Stimulated activated CD8-positive, alpha-beta memory T cell treated with anti-CD3 and anti-CD28 coated beads, Interleukin-2, amount 100 ng/mL, for 48 hours (primary cell): ENCODE measurements around the gene RSRC2.
"Not testable (repeated sequence)": the region's sequence is repeated elsewhere in the genome, so short reads cannot be mapped to it uniquely, and the experiment has no call there.

Source experiments
- DNase-seq, 2 donors: peaks; one replicate each; pipeline ENCODE4 v3.0.0-alpha.2; 2020; ENCODE audit warnings: low read depth in 2 of 2

Gene RSRC2

GRCh38 chr12:122518908-122519307, 7.8 kb downstream of the RSRC2 start:
- no peak for DNase-seq

GRCh38 chr12:122517877-122518276, 8.9 kb downstream of the RSRC2 start:
- no peak for DNase-seq

- DNase-seq: no peak
These were observed 10.0 kb downstream of the RSRC2 start for GRCh38 chr12:122516544-122517361.

GRCh38 chr12:122515275-122515674, 11.5 kb downstream of the RSRC2 start:
- DNase-seq: no peak

- DNase-seq: no peak
These were observed 13.1 kb downstream of the RSRC2 start for GRCh38 chr12:122513660-122514059.

GRCh38 chr12:122513028-122513427, 13.7 kb downstream of the RSRC2 start:
- DNase-seq: not testable (repeated sequence)

- no peak for DNase-seq
These were observed 18.6 kb downstream of the RSRC2 start for GRCh38 chr12:122508163-122508562.

- no peak for DNase-seq
These were observed 20.3 kb downstream of the RSRC2 start for GRCh38 chr12:122506393-122506938.

- no peak for DNase-seq
These were observed 21.2 kb downstream of the RSRC2 start for GRCh38 chr12:122505419-122506051.

- DNase-seq: no peak
These were observed 22.7 kb downstream of the RSRC2 start for GRCh38 chr12:122503783-122504590.

- DNase-seq: no peak
These were observed 23.5 kb downstream of the RSRC2 start for GRCh38 chr12:122503147-122503751.

GRCh38 chr12:122501489-122501989, 25.2 kb downstream of the RSRC2 start:
- DNase-seq: no peak

- DNase-seq: peak; percentile 94 to 97
These were observed 25.8 kb downstream of the RSRC2 start, which contains the start of gene ZCCHC8 for GRCh38 chr12:122500685-122501488. Gene ZCCHC8 (minus strand): TSS chr12:122500932. CDS start chr12:122500840, 92 bp downstream.

- DNase-seq: peak; percentile 17 to 19
These were observed 26.6 kb downstream of the RSRC2 start for GRCh38 chr12:122499991-122500684.

- no peak for DNase-seq
These were observed 31.5 kb downstream of the RSRC2 start for GRCh38 chr12:122495258-122495657.

GRCh38 chr12:122493222-122493621, 33.5 kb downstream of the RSRC2 start:
- DNase-seq: not testable (repeated sequence)

- no peak for DNase-seq
These were observed 34.7 kb downstream of the RSRC2 start for GRCh38 chr12:122491991-122492390.

- no peak for DNase-seq
These were observed 37.7 kb downstream of the RSRC2 start for GRCh38 chr12:122489038-122489437.

- not testable (repeated sequence) for DNase-seq
These were observed 38.9 kb downstream of the RSRC2 start for GRCh38 chr12:122487807-122488206.
